Hepatocyte (in vitro differentiated cells): Measurements from ENCODE around the gene HES3.

Source experiments
- CTCF ChIP-seq: fragments of 200-600 bp; sonication (generic); IDR thresholded peaks from 2 replicates; pipeline ENCODE4 v1.5.1; 2016; ENCODE audit warnings: antibody characterized with exemption, mild to moderate bottlenecking; ENCODE audit not compliant: poor library complexity
- EZH2 ChIP-seq: fragments of 200-600 bp; sonication (generic); IDR thresholded peaks from 2 replicates; pipeline ENCODE4 v1.6.1; 2016; ENCODE audit warnings: antibody characterized with exemption, mild to moderate bottlenecking, borderline replicate concordance
- EZH2phosphoT487 ChIP-seq: fragments of 200-600 bp; sonication (generic); IDR thresholded peaks from one replicate; pipeline ENCODE4 v1.6.1; 2018; ENCODE audit warnings: antibody characterized with exemption, mild to moderate bottlenecking, low read depth, moderate library complexity; ENCODE audit not compliant: unreplicated experiment, severe bottlenecking

- TF ChIP-seq EZH2, result no peak
- no peak for TF ChIP-seq CTCF
- no peak for TF ChIP-seq EZH2phosphoT487
These were observed 43.7 kb upstream of the HES3 start for GRCh38 chr1:6200188-6200809.
